Osteoblast (primary cell): ENCODE data around the gene OMG. TPM values are rescaled to one million over a fixed set of nuclear protein-coding genes. Genes with fewer than 3 reads are reported as not detected.

ENCODE experiments used
- DNase-seq: peaks from one replicate; pipeline ENCODE4 v3.0.0; 2011; ENCODE audit warnings: low spot score, mixed read lengths; ENCODE audit not compliant: insufficient read length; ENCODE audit errors: missing footprints
- H2AFZ ChIP-seq: 2 replicates; pipeline ENCODE4 v1.6.0; 2011; ENCODE audit warnings: mild to moderate bottlenecking, low read length
- H3K27ac ChIP-seq: 2 replicates; pipeline ENCODE4 v1.5.1; 2011; ENCODE audit warnings: mild to moderate bottlenecking, low read depth, low read length, moderate library complexity
- H3K27me3 ChIP-seq: 2 replicates; pipeline ENCODE4 v1.6.0; 2012; ENCODE audit warnings: mild to moderate bottlenecking, control low read depth, inconsistent platforms, low read length, moderate library complexity; ENCODE audit not compliant: insufficient read depth
- H3K36me3 ChIP-seq: 2 replicates; pipeline ENCODE4 v1.5.1; 2011; ENCODE audit warnings: mild to moderate bottlenecking, low read length, control low read depth, moderate library complexity; ENCODE audit not compliant: insufficient read depth
- H3K4me1 ChIP-seq: 2 replicates; pipeline ENCODE4 v1.5.1; 2011; ENCODE audit warnings: mild to moderate bottlenecking, low read length, control low read depth, moderate library complexity; ENCODE audit not compliant: insufficient read depth
- H3K4me2 ChIP-seq: 2 replicates; pipeline ENCODE4 v1.6.0; 2011; ENCODE audit warnings: mild to moderate bottlenecking, low read length; ENCODE audit not compliant: insufficient read depth
- H3K4me3 ChIP-seq: fragments of 200-600 bp; sonication (generic); 3 replicates; pipeline ENCODE4 v1.5.1; 2012; ENCODE audit warnings: mild to moderate bottlenecking, low read length, inconsistent platforms; ENCODE audit not compliant: insufficient read depth
- H3K79me2 ChIP-seq: 2 replicates; pipeline ENCODE4 v1.6.0; 2012; ENCODE audit warnings: mild to moderate bottlenecking, low read length, control low read depth, inconsistent platforms; ENCODE audit not compliant: insufficient read depth
- H3K9me3 ChIP-seq: 2 replicates; pipeline ENCODE4 v1.5.1; 2011; ENCODE audit warnings: low read depth, low read length, control low read depth
- H4K20me1 ChIP-seq: 2 replicates; pipeline ENCODE4 v1.6.0; 2012; ENCODE audit warnings: mild to moderate bottlenecking, low read length, control low read depth; ENCODE audit not compliant: insufficient read depth
- CTCF ChIP-seq: IDR thresholded peaks from 2 replicates; pipeline ENCODE4 v1.5.1; 2011; ENCODE audit warnings: mild to moderate bottlenecking, low read depth, low read length, moderate library complexity; ENCODE audit errors: extremely low read depth
- total RNA-seq: library from RNA; depleted of rRNA; stranded (reverse); fragments of >200 nt; gene quantifications from 2 replicates; pipeline ENCODE4 v1.2.3, GENCODE V29; 2012

Gene OMG
- total RNA-seq, 1 donor = 0.72 TPM

- Histone ChIP-seq H2AFZ (no peak within 1 kb of the TSS), H3K4me2 (peak within 1 kb of the TSS; percentile 84), H3K4me3 (peak within 1 kb of the TSS; percentile 58), H3K27me3 (no peaks in the 10 kb centered on the region), H3K9me3 (no peaks in the 10 kb centered on the region), H3K79me2 (peaks cover 22% of the 10 kb centered on the region), H3K4me1 (peaks cover 19% of the 10 kb centered on the region), H3K36me3 (peaks cover 5% of the 10 kb centered on the region), H4K20me1 (no peaks in the 10 kb centered on the region), H3K27ac (peak within 1 kb of the TSS; percentile 85)
- TF ChIP-seq CTCF = no peak
- DNase-seq = peak; percentile 27
These were observed 24.4 kb upstream of the OMG start, which contains the start of gene EVI2A for GRCh38 chr17:31321481-31321880. TSS of gene EVI2A (minus strand) at chr17:31321622. CDS start at chr17:31319013, 2,609 bp downstream.

DNA sequence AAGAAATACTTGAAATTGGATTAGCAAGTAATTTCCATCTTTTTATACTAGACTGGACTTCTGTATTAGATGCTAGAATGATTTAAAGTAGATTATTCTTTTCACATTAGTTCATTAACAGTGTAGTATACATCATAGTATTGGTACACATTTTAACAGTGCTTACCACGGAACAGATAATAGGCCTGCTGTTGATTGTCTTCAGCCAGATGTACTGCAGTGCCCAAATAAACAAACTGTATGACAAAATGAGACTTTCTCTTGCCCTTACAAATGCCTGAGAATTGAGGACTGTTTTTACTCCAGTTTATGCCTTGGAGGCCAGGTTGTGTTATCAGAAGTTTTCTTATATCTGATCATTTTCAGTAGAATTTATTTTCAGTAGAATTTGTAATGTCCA, 23.8 kb upstream of the OMG start:
- Histone ChIP-seq H3K9me3 (no peaks in the 10 kb centered on the region), H3K4me1 (peaks cover 23% of the 10 kb centered on the region), H3K4me2 (peak overlapping the region; percentile 84), H3K27ac (peak overlapping the region; percentile 85), H4K20me1 (no peaks in the 10 kb centered on the region), H3K27me3 (no peaks in the 10 kb centered on the region), H3K36me3 (peaks cover 2% of the 10 kb centered on the region), H3K79me2 (peaks cover 22% of the 10 kb centered on the region), H2AFZ (no peak overlapping the region), H3K4me3 (peak overlapping the region; percentile 58)
- DNase-seq = no peak
- TF ChIP-seq CTCF = no peak

DNA sequence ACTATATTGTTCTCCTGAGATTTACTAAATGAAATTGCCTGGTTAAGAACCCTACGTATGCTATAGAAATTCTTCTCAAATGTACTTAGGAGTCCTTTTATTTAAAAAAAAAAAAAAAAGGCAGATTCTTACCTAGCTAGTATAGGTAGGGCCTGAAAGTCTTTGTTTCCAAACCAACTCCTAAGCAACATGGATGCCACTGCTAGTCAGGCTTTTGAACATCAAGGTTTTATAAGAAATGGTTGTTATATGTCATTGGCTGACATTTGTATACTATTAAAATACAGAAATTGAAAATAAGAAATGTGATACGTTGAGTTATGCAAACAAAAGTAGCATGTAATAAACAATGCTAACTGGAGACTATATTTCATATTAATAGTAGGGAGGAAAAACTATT, 23.2 kb upstream of the OMG start:
- H3K27ac ChIP-seq = peak overlapping the region; percentile 85
- H3K4me3 ChIP-seq = no peak overlapping the region
- peak overlapping the region; percentile 84 for H3K4me2 ChIP-seq

More for the DNA sequence above, 23.2 kb upstream of the OMG start:
- TF ChIP-seq CTCF = no peak
- H2AFZ ChIP-seq = no peak overlapping the region
- H3K79me2 ChIP-seq = peaks cover 22% of the 10 kb centered on the region
- H3K9me3 ChIP-seq = no peaks in the 10 kb centered on the region
- no peaks in the 10 kb centered on the region for H4K20me1 ChIP-seq
- DNase-seq = no peak
- H3K36me3 ChIP-seq = no peaks in the 10 kb centered on the region
- H3K4me1 ChIP-seq = peaks cover 23% of the 10 kb centered on the region
- no peaks in the 10 kb centered on the region for H3K27me3 ChIP-seq
